Keratinocyte (primary cell): ENCODE measurements around the gene ARHGEF33. TPM values are rescaled to one million over a fixed set of nuclear protein-coding genes. Genes with fewer than 3 reads are reported as not detected.
A peak's percentile ranks its signal among the peaks of the same experiment; 100 is the strongest.

ENCODE experiments used
- DNase-seq: peaks from one replicate; pipeline ENCODE4 v3.0.0-alpha.2; 2011; ENCODE audit warnings: low read depth, missing footprints, low spot score
- FAIRE-seq: peaks from 2 replicates; lab custom pipeline; 2011; peaks lifted over from hg19 to GRCh38; lab: Jason Lieb, UNC
- H2AFZ ChIP-seq: 2 replicates; pipeline ENCODE4 v1.6.0; 2012; ENCODE audit warnings: low read length, control low read depth, inconsistent platforms; ENCODE audit not compliant: control insufficient read depth
- H3K27ac ChIP-seq: 2 replicates; pipeline ENCODE4 v1.5.1; 2011; ENCODE audit warnings: low read length; ENCODE audit not compliant: control insufficient read depth, insufficient read depth
- H3K27me3 ChIP-seq: 3 replicates; pipeline ENCODE4 v1.6.0; 2011; ENCODE audit warnings: low read length; ENCODE audit not compliant: control insufficient read depth, insufficient read depth; ENCODE audit errors: extremely low read depth
- H3K36me3 ChIP-seq, 2 experiments: 2 replicates in 1 of 2; 3 replicates in 1 of 2; pipeline ENCODE4 v1.5.1; 2011; ENCODE audit warnings: low read length in 2 of 2, mild to moderate bottlenecking in 1 of 2; ENCODE audit not compliant: control insufficient read depth in 2 of 2, insufficient read depth in 2 of 2; ENCODE audit errors: extremely low read depth in 1 of 2
- H3K4me1 ChIP-seq: 3 replicates; pipeline ENCODE4 v1.5.1; 2011; ENCODE audit warnings: low read length; ENCODE audit not compliant: control insufficient read depth, insufficient read depth; ENCODE audit errors: extremely low read depth
- H3K4me2 ChIP-seq: 3 replicates; pipeline ENCODE4 v1.6.0; 2011; ENCODE audit warnings: low read depth, low read length; ENCODE audit not compliant: control insufficient read depth, insufficient read depth; ENCODE audit errors: extremely low read depth
- H3K4me3 ChIP-seq, 3 experiments: fragments of 200-600 bp in 1 of 3; sonication (generic) in 1 of 3; 2 replicates in 2 of 3; 3 replicates in 1 of 3; pipeline ENCODE4 v1.5.1; 2011 to 2016; ENCODE audit warnings: low read length in 3 of 3, mild to moderate bottlenecking in 3 of 3, control low read depth in 2 of 3, inconsistent platforms in 1 of 3, low read depth in 1 of 3, mixed read lengths in 1 of 3, mixed run types in 1 of 3, moderate library complexity in 1 of 3; ENCODE audit not compliant: control insufficient read depth in 2 of 3, insufficient read depth in 2 of 3; ENCODE audit errors: extremely low read depth in 1 of 3
- H3K79me2 ChIP-seq: 2 replicates; pipeline ENCODE4 v1.6.0; 2012; ENCODE audit warnings: low read length; ENCODE audit not compliant: control insufficient read depth, insufficient read depth
- H3K9ac ChIP-seq: 3 replicates; pipeline ENCODE4 v1.6.0; 2011; ENCODE audit warnings: low read length; ENCODE audit not compliant: control insufficient read depth, insufficient read depth; ENCODE audit errors: extremely low read depth
- H3K9me1 ChIP-seq: 3 replicates; pipeline ENCODE4 v1.6.0; 2011; ENCODE audit warnings: low read length; ENCODE audit not compliant: control insufficient read depth, insufficient read depth; ENCODE audit errors: extremely low read depth
- H3K9me3 ChIP-seq: 2 replicates; pipeline ENCODE4 v1.5.1; 2012; ENCODE audit warnings: low read depth, low read length; ENCODE audit not compliant: control insufficient read depth
- H4K20me1 ChIP-seq: 3 replicates; pipeline ENCODE4 v1.6.0; 2011; ENCODE audit warnings: low read length; ENCODE audit not compliant: control insufficient read depth, insufficient read depth; ENCODE audit errors: extremely low read depth
- EZH2 ChIP-seq: IDR thresholded peaks from one replicate; pipeline ENCODE4 v1.6.1; 2012; ENCODE audit warnings: inconsistent platforms, mild to moderate bottlenecking, low read length, moderate library complexity
- dilution Hi-C: fragments of 300-500 bp; cut with MboI; formaldehyde crosslinking; loops from one replicate; pipeline ENCODE4 v1.7.0; 2020; ENCODE audit warnings: low sequenced_read_pairs; ENCODE audit not compliant: extremely low pct_ligation_motif_present
- polyA plus RNA-seq, 5 experiments: library from polyadenylated mRNA; depleted of rRNA in 3 of 5; stranded (reverse) in 3 of 5; stranded (forward) in 1 of 5; unstranded in 1 of 5; fragments of >200 nt; gene quantifications; 1 replicate in 1 of 5; 2 replicates in 3 of 5; 3 replicates in 1 of 5; pipeline versions ENCODE4 v1.2.1 to v1.2.3, GENCODE V29; 2011 to 2012; ENCODE audit warnings: missing spikeins in 2 of 5, low read depth in 1 of 5, low replicate concordance in 1 of 5
- TF ChIP-seq, protein P1 (sequence below), 3 experiments: IDR thresholded peaks in 1 of 3; conservative IDR thresholded peaks in 1 of 3; optimal IDR thresholded peaks in 1 of 3; 2 replicates in 2 of 3; 3 replicates in 1 of 3; pipeline versions ENCODE3 to v1.5.1; 2011; ENCODE audit warnings: low read length in 3 of 3, mild to moderate bottlenecking in 3 of 3, moderate library complexity in 2 of 3, control low read depth in 1 of 3, inconsistent platforms in 1 of 3; ENCODE audit not compliant: insufficient read depth in 2 of 3; ENCODE audit errors: extremely low read depth in 1 of 3

Gene ARHGEF33
- polyA plus RNA-seq, 1 donor (not counting 4 experiments of a cell fraction or from before 2014, with no cell fraction given) = 0.09 TPM

- Histone ChIP-seq H3K9me3 (no peaks in the 10 kb centered on the region), H3K79me2 (peaks cover 26% of the 10 kb centered on the region), H3K4me2 (peak overlapping the region; percentile 70), H3K36me3 (no peaks in the 10 kb centered on the region), H3K9ac (peak overlapping the region; percentile 76), H3K27me3 (no peaks in the 10 kb centered on the region), H3K4me1 (peaks cover 13% of the 10 kb centered on the region), H4K20me1 (no peaks in the 10 kb centered on the region), H2AFZ (peak overlapping the region; percentile 100), H3K9me1 (no peaks in the 10 kb centered on the region), H3K4me3 (peak overlapping the region; percentile 68 to 83 (median 70)), H3K27ac (peak overlapping the region; percentile 81)
- no peak for DNase-seq
- dilution Hi-C loops = no loop called here
- TF ChIP-seq, protein P1, sequence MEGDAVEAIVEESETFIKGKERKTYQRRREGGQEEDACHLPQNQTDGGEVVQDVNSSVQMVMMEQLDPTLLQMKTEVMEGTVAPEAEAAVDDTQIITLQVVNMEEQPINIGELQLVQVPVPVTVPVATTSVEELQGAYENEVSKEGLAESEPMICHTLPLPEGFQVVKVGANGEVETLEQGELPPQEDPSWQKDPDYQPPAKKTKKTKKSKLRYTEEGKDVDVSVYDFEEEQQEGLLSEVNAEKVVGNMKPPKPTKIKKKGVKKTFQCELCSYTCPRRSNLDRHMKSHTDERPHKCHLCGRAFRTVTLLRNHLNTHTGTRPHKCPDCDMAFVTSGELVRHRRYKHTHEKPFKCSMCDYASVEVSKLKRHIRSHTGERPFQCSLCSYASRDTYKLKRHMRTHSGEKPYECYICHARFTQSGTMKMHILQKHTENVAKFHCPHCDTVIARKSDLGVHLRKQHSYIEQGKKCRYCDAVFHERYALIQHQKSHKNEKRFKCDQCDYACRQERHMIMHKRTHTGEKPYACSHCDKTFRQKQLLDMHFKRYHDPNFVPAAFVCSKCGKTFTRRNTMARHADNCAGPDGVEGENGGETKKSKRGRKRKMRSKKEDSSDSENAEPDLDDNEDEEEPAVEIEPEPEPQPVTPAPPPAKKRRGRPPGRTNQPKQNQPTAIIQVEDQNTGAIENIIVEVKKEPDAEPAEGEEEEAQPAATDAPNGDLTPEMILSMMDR (optimal IDR thresholded peaks at IDR 0.05 in 1 of 3, IDR thresholded peaks at IDR 0.05 in 1 of 3, conservative IDR thresholded peaks at IDR 0.05 in 1 of 3; ENCODE audit: extremely low read depth in 1 of 3, insufficient read depth in 2 of 3, low read length in 3 of 3) = no peak
- no peak for TF ChIP-seq EZH2
- FAIRE-seq = no peak
Measured at GRCh38 chr2:38876407-38876806, 13.3 kb upstream of the ARHGEF33 start.

GRCh38 chr2:38886063-38886462 lies 3.6 kb upstream of the ARHGEF33 start:
- Histone ChIP-seq H3K9me1 (no peaks in the 10 kb centered on the region), H3K9ac (no peak overlapping the region), H3K27me3 (no peaks in the 10 kb centered on the region), H3K36me3 (no peaks in the 10 kb centered on the region), H3K4me2 (no peak overlapping the region), H3K79me2 (no peaks in the 10 kb centered on the region), H4K20me1 (no peaks in the 10 kb centered on the region), H3K27ac (no peak overlapping the region), H2AFZ (no peak overlapping the region), H3K9me3 (no peaks in the 10 kb centered on the region), H3K4me3 (no peak overlapping the region), H3K4me1 (no peaks in the 10 kb centered on the region)
- dilution Hi-C loops = no loop called here
- TF ChIP-seq EZH2 = no peak
- TF ChIP-seq, protein P1 (optimal IDR thresholded peaks at IDR 0.05 in 1 of 3, IDR thresholded peaks at IDR 0.05 in 1 of 3, conservative IDR thresholded peaks at IDR 0.05 in 1 of 3; ENCODE audit: extremely low read depth in 1 of 3, insufficient read depth in 2 of 3, low read length in 3 of 3) = no peak
- FAIRE-seq = no peak
- DNase-seq = no peak
